GM12892 (cell line): Measurements from ENCODE around the gene PLAC1.

Experiments
- POLR2A ChIP-seq: IDR thresholded peaks from 2 replicates; pipeline ENCODE4 v1.6.1; 2011; ENCODE audit warnings: low read depth, low read length, control low read depth
- TAF1 ChIP-seq: IDR thresholded peaks from 2 replicates; pipeline ENCODE4 v1.6.1; 2011; ENCODE audit warnings: low read depth, mild to moderate bottlenecking, control low read depth, low read length, borderline replicate concordance

DNA sequence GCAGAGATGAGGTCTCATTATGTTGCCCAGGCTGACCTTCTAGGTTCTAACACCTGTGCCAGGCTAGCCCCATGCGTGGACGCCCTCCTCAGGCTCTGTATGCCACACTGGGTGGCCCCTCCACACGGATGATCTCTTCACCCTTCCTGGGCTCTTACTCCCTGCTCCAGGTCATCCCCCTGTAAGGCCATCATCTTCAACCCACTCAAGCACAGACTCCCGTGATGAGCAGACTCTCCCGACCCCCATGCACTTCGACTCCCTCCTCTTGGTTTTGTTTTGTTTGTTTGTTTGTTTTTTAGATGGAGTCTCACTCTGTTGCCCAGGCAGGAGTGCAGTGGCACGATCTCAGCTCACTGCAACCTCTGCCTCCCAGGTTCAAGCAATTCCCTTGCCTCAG lies 127.4 kb downstream of the PLAC1 start:
- no peak for TF ChIP-seq POLR2A
- no peak for TF ChIP-seq TAF1
